Smooth muscle cell (in vitro differentiated cells): Measurements from ENCODE around the gene SERTAD1. TPM values are rescaled to one million over a fixed set of nuclear protein-coding genes. Genes with fewer than 3 reads are reported as not detected.

ENCODE experiments used
- DNase-seq: peaks from one replicate; lab custom pipeline; 2025; ENCODE audit not compliant: unreplicated experiment; lab: John Stamatoyannopoulos, UW
- H2AFZ ChIP-seq: fragments of 200-600 bp; sonication (generic); 2 replicates; pipeline ENCODE4 v1.6.0; 2016; ENCODE audit warnings: antibody characterized with exemption, low read depth, mild to moderate bottlenecking
- H3F3A ChIP-seq: fragments of 200-600 bp; sonication (generic); 2 replicates; pipeline ENCODE4 v1.6.0; 2017; ENCODE audit warnings: antibody characterized with exemption, low read depth
- H3K27ac ChIP-seq: fragments of 200-600 bp; sonication (generic); 2 replicates; pipeline ENCODE4 v1.5.1; 2016; ENCODE audit warnings: low read depth, mild to moderate bottlenecking
- H3K27me3 ChIP-seq: fragments of 200-600 bp; sonication (generic); 2 replicates; pipeline ENCODE4 v1.6.1; 2016; ENCODE audit warnings: low read depth, mild to moderate bottlenecking
- H3K36me3 ChIP-seq: fragments of 200-600 bp; sonication (generic); 2 replicates; pipeline ENCODE4 v1.5.1; 2016; ENCODE audit warnings: low read depth
- H3K4me1 ChIP-seq: fragments of 200-600 bp; sonication (generic); 2 replicates; pipeline ENCODE4 v1.5.1; 2016; ENCODE audit warnings: low read depth
- H3K4me2 ChIP-seq: fragments of 200-600 bp; sonication (generic); 2 replicates; pipeline ENCODE4 v1.6.0; 2016; ENCODE audit warnings: mild to moderate bottlenecking
- H3K4me3 ChIP-seq: fragments of 200-600 bp; sonication (generic); 2 replicates; pipeline ENCODE4 v1.5.1; 2016; ENCODE audit warnings: mild to moderate bottlenecking
- H3K79me2 ChIP-seq: fragments of 200-600 bp; sonication (generic); 2 replicates; pipeline ENCODE4 v1.6.0; 2016; ENCODE audit warnings: low read depth, mild to moderate bottlenecking
- H3K9ac ChIP-seq: fragments of 200-600 bp; sonication (generic); 2 replicates; pipeline ENCODE4 v1.6.0; 2016; ENCODE audit warnings: low read depth
- H3K9me3 ChIP-seq: fragments of 200-600 bp; sonication (generic); replicated peaks from 2 replicates; pipeline ENCODE4 v1.5.1; 2016; ENCODE audit warnings: low read depth
- H4K20me1 ChIP-seq: fragments of 200-600 bp; sonication (generic); 2 replicates; pipeline ENCODE4 v1.6.0; 2016; ENCODE audit warnings: low read depth
- CTCF ChIP-seq: fragments of 200-600 bp; sonication (generic); IDR thresholded peaks from 2 replicates; pipeline ENCODE4 v1.5.1; 2017; ENCODE audit warnings: borderline replicate concordance, mild to moderate bottlenecking, antibody characterized with exemption; ENCODE audit not compliant: insufficient read depth, poor library complexity, severe bottlenecking
- WGBS: methylation state at CpG from one replicate; pipeline ENCODE4 v1.1.7; 2016; ENCODE audit warnings: low lambda C conversion rate; 5-methylcytosine and 5-hydroxymethylcytosine counted together
- polyA plus RNA-seq: library from polyadenylated mRNA; unstranded; fragments of >200 nt; fragmentation: Nextera tagmentation; extraction: Ambion mirVana; gene quantifications from 2 replicates; pipeline ENCODE4 v1.2.1, GENCODE V29; 2016
- total RNA-seq: library from RNA; depleted of rRNA; stranded (reverse); fragments of >200 nt; gene quantifications from 2 replicates; pipeline ENCODE4 v1.2.3, GENCODE V29; 2014

Gene SERTAD1
- total and polyA plus RNA-seq, 2 experiments from 2014 or later, result 44.0 to 67.2 TPM

DNA sequence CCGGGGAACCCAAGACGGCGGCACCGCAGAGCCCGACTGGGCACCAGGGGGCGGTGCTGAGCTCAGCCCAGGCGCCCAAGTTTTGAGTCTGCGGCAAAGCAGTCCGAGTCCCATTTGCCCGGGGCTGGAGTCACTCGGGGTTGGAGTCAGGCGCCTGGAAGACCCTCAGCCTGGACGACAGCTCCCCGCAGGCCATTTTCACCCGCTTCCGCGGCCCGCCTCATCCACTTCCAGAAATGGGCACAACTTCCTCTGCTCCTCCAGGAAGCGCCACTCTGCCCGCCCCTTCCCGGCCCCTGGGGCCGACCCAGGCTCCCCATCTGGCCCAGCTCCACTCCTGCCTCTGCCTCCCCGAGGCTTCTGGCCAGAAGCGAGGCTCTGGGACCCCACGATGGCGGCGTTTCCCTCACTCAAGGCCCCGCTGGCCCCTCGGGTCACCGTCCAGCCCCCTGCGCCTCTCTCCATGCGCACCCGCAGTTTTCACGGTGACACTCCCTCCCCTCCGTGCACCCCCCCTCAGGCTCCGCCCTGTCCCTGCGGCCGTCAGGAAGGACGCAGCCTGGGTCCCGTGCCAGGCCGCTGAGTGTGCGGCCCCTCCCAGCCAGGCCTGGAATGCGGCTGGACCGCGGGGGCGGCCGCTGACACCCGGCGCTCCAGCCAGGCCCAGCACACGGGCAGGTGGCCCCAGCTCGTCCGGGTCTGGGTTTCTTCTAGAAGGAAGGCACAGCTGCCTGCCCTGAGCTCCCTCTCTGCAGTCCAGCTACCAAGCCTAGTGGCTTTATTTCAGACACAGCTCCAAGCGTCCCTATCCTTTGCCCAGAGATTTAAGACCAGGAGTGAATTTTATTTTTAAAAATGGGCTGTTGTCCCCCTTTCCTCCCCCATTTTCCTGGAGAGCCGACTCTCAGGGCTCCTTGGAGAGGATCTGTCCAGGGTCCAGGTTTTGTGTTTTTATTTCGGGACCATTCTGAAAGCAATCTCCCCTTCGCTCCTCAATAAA is 4.7 kb downstream of the SERTAD1 start:
- Histone ChIP-seq H3K79me2 (peaks cover 35% of the 10 kb centered on the region), H3K4me1 (peaks cover 29% of the 10 kb centered on the region), H4K20me1 (peaks cover 29% of the 10 kb centered on the region), H3K9me3 (no peaks in the 10 kb centered on the region), H3K4me2 (peak overlapping the region; percentile 100), H3F3A (peaks cover 22% of the 10 kb centered on the region), H3K36me3 (no peaks in the 10 kb centered on the region), H2AFZ (no peak overlapping the region), H3K27me3 (no peaks in the 10 kb centered on the region), H3K9ac (peak overlapping the region; percentile 82), H3K4me3 (peak overlapping the region; percentile 63), H3K27ac (peak overlapping the region; percentile 97)
- peak; percentile 90 for DNase-seq
- TF ChIP-seq CTCF, result peak; percentile 95
- 6% methylated on average over 42 of the region's 56 CpGs for WGBS

DNA sequence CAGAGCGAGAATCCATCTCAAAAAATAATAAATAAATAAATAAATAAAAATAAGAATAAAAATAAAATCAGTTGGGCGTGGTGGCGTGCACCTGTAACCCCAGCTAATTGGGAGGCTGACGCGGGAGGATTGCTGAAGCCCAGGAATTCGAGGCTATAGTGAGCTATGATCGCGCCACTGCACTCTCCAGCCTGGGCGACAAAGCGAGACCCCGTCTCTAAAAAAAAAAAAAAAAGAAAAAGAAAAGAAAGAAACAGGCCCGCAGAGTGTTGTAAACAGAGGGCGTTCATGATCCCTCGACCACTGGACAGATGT is 5.4 kb downstream of the SERTAD1 start:
- WGBS, result 57% methylated on average over 14 of the region's 14 CpGs
- peak overlapping the region; percentile 100 for H3K4me2 ChIP-seq
- H3K4me3 ChIP-seq, result peak overlapping the region; percentile 63
- H3K36me3 ChIP-seq, result no peaks in the 10 kb centered on the region
- no peak for TF ChIP-seq CTCF
- peaks cover 35% of the 10 kb centered on the region for H3K79me2 ChIP-seq
- H3K27me3 ChIP-seq, result no peaks in the 10 kb centered on the region
- peaks cover 28% of the 10 kb centered on the region for H3F3A ChIP-seq
- DNase-seq, result no peak
- peak overlapping the region; percentile 82 for H3K9ac ChIP-seq
- no peaks in the 10 kb centered on the region for H3K9me3 ChIP-seq
- H3K27ac ChIP-seq, result peak overlapping the region; percentile 97
- peaks cover 29% of the 10 kb centered on the region for H4K20me1 ChIP-seq
- no peak overlapping the region for H2AFZ ChIP-seq
- peaks cover 29% of the 10 kb centered on the region for H3K4me1 ChIP-seq

GRCh38 chr19:40419780-40420179 is 6.0 kb downstream of the SERTAD1 start:
- TF ChIP-seq CTCF, result no peak
- Histone ChIP-seq H3K27me3 (no peaks in the 10 kb centered on the region), H3K4me3 (no peak overlapping the region), H4K20me1 (peaks cover 27% of the 10 kb centered on the region), H3F3A (peaks cover 24% of the 10 kb centered on the region), H3K4me1 (peaks cover 29% of the 10 kb centered on the region), H2AFZ (no peak overlapping the region), H3K9me3 (no peaks in the 10 kb centered on the region), H3K79me2 (peaks cover 34% of the 10 kb centered on the region), H3K36me3 (no peaks in the 10 kb centered on the region), H3K4me2 (no peak overlapping the region), H3K9ac (no peak overlapping the region), H3K27ac (no peak overlapping the region)
- DNase-seq, result no peak
- 90% methylated on average over 5 of the region's 5 CpGs for WGBS
